Endothelial cell of umbilical vein (primary cell): Measurements from ENCODE around the gene FRMPD3.

Source experiments
- EZH2 ChIP-seq: IDR thresholded peaks from 2 replicates; pipeline ENCODE4 v1.6.1; 2012; ENCODE audit warnings: borderline replicate concordance, low read depth, mild to moderate bottlenecking, moderate library complexity, low read length, inconsistent platforms; ENCODE audit not compliant: severe bottlenecking
- POLR2A ChIP-seq: IDR thresholded peaks from 2 replicates; pipeline ENCODE4 v1.6.1; 2012; ENCODE audit warnings: low read depth, mild to moderate bottlenecking, control low read depth, low read length
- POLR2AphosphoS5 ChIP-seq: IDR thresholded peaks from 2 replicates; pipeline ENCODE4 v1.6.1; 2012; ENCODE audit warnings: low read depth, mild to moderate bottlenecking, control low read depth, low read length, moderate library complexity; ENCODE audit not compliant: insufficient read depth
- TF ChIP-seq, protein P1 (sequence below), 2 donors: IDR thresholded peaks; 1 replicate in 1 of 2; 2 replicates in 1 of 2; pipeline ENCODE4 v1.5.1; 2011; ENCODE audit warnings: low read length in 2 of 2, mild to moderate bottlenecking in 2 of 2, moderate library complexity in 2 of 2, control low read depth in 1 of 2, inconsistent platforms in 1 of 2, low read depth in 1 of 2; ENCODE audit not compliant: insufficient read depth in 1 of 2; ENCODE audit errors: extremely low read depth in 1 of 2
- TF ChIP-seq, protein P2 (sequence below): IDR thresholded peaks from 2 replicates; pipeline ENCODE4 v1.6.1; 2011; ENCODE audit not compliant: insufficient read depth, insufficient read length

DNA sequence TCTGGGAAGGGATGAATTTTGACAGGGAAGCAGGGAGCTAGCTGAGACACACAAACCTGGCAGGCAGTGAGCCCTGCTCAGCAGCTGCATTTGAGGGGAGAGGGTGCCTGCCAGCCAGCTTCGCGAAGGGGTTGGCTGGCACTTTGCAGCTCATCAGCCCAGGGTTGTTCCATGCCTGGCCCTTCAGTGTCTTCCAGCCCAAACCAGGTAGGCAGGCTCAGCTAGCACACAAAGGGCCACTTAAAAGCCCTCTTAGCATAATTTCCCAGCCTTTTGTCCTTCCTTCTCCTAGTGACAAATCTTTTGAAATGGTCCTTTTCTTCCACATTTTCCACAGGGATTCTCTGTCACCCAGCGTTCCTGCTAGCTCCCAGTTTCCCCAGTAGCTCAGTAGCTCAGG is 4.3 kb upstream of the FRMPD3 start:
- no peak for TF ChIP-seq POLR2AphosphoS5
- TF ChIP-seq, protein P1, sequence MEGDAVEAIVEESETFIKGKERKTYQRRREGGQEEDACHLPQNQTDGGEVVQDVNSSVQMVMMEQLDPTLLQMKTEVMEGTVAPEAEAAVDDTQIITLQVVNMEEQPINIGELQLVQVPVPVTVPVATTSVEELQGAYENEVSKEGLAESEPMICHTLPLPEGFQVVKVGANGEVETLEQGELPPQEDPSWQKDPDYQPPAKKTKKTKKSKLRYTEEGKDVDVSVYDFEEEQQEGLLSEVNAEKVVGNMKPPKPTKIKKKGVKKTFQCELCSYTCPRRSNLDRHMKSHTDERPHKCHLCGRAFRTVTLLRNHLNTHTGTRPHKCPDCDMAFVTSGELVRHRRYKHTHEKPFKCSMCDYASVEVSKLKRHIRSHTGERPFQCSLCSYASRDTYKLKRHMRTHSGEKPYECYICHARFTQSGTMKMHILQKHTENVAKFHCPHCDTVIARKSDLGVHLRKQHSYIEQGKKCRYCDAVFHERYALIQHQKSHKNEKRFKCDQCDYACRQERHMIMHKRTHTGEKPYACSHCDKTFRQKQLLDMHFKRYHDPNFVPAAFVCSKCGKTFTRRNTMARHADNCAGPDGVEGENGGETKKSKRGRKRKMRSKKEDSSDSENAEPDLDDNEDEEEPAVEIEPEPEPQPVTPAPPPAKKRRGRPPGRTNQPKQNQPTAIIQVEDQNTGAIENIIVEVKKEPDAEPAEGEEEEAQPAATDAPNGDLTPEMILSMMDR (IDR thresholded peaks at IDR 0.05; ENCODE audit: extremely low read depth in 1 of 2, insufficient read depth in 1 of 2, low read depth in 1 of 2, low read length in 2 of 2) = no peak
- TF ChIP-seq EZH2 = no peak
- TF ChIP-seq, protein P2, sequence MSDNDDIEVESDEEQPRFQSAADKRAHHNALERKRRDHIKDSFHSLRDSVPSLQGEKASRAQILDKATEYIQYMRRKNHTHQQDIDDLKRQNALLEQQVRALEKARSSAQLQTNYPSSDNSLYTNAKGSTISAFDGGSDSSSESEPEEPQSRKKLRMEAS = no peak
- no peak for TF ChIP-seq POLR2A
